Measurements from ENCODE around the gene FAM20C. TPM values are rescaled to one million over a fixed set of nuclear protein-coding genes. Genes with fewer than 3 reads are reported as not detected.

Gene FAM20C
- total RNA-seq, 1 donor from 2014 or later = 23.4 TPM

- DNase-seq (ENCODE audit: low spot score) = no peak
These were observed 30.9 kb downstream of the FAM20C start for GRCh38 chr7:223118-223800.

GRCh38 chr7:223861-224260, 31.5 kb downstream of the FAM20C start:
- DNase-seq (ENCODE audit: low spot score) = no peak

- no peak for DNase-seq (ENCODE audit: low spot score)
These were observed 34.0 kb downstream of the FAM20C start for GRCh38 chr7:226281-226895.

- no peak for DNase-seq (ENCODE audit: low spot score)
These were observed 35.6 kb downstream of the FAM20C start for GRCh38 chr7:227926-228325.

- DNase-seq (ENCODE audit: low spot score) = no peak
These were observed 36.2 kb downstream of the FAM20C start for GRCh38 chr7:228610-229009.

- peak; percentile 90 for DNase-seq (ENCODE audit: low spot score)
These were observed 37.0 kb downstream of the FAM20C start for GRCh38 chr7:229184-229964.

GRCh38 chr7:230274-230673, 37.9 kb downstream of the FAM20C start:
- DNase-seq (ENCODE audit: low spot score) = peak; percentile 34

GRCh38 chr7:231030-231857, 38.9 kb downstream of the FAM20C start:
- DNase-seq (ENCODE audit: low spot score) = no peak

- no peak for DNase-seq (ENCODE audit: low spot score)
These were observed 39.5 kb downstream of the FAM20C start for GRCh38 chr7:231858-232246.

- DNase-seq (ENCODE audit: low spot score) = peak; percentile 84
These were observed 40.3 kb downstream of the FAM20C start for GRCh38 chr7:232410-233248.

GRCh38 chr7:233249-234035, 41.1 kb downstream of the FAM20C start:
- no peak for DNase-seq (ENCODE audit: low spot score)

GRCh38 chr7:234051-234707, 41.8 kb downstream of the FAM20C start:
- DNase-seq (ENCODE audit: low spot score) = peak; percentile 43

GRCh38 chr7:234708-235553, 42.6 kb downstream of the FAM20C start:
- peak; percentile 39 for DNase-seq (ENCODE audit: low spot score)

GRCh38 chr7:235576-236395, 43.4 kb downstream of the FAM20C start:
- no peak for DNase-seq (ENCODE audit: low spot score)

- no peak for DNase-seq (ENCODE audit: low spot score)
These were observed 44.6 kb downstream of the FAM20C start for GRCh38 chr7:236967-237366.

GRCh38 chr7:237385-237784, 45.0 kb downstream of the FAM20C start:
- DNase-seq (ENCODE audit: low spot score) = no peak

- DNase-seq (ENCODE audit: low spot score) = no peak
These were observed 47.8 kb downstream of the FAM20C start for GRCh38 chr7:240146-240676.
